GM18951 (cell line): ENCODE data around the gene CSK.

Source experiments
- POLR2A ChIP-seq: IDR thresholded peaks from 4 replicates; pipeline ENCODE4 v1.6.1; 2011; ENCODE audit warnings: mild to moderate bottlenecking; ENCODE audit not compliant: insufficient read length, insufficient read depth; ENCODE audit errors: extremely low read depth
- in situ Hi-C: fragments of 300-500 bp; cut with MboI; formaldehyde crosslinking; loops from one replicate; pipeline ENCODE4 v1.12.0; 2022; ENCODE audit warnings: low sequenced_read_pairs, mixed read lengths, inconsistent platforms; ENCODE audit not compliant: unreplicated experiment

The CSK gene

DNA sequence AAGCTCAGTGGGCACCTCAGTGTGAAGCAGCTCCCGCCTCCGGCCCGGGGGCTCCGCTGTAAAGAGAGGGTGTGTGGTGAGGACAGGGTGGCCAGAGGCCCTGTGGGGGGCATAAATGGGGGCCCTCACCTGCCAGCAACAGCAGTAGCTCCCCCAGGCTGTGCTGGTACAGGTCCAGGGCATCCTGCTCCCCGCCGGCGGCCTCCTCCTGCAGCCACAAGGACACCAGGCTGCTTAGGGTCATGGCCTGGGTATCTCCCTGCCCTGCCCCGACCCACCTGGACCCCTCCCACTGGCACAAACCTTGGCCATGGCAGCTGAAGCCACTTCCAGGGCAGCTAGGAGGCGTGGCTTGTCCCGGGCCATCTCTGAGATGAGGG, 56.2 kb downstream of the CSK start:
- in situ Hi-C loops = no loop called here
- no peak for TF ChIP-seq POLR2A

DNA sequence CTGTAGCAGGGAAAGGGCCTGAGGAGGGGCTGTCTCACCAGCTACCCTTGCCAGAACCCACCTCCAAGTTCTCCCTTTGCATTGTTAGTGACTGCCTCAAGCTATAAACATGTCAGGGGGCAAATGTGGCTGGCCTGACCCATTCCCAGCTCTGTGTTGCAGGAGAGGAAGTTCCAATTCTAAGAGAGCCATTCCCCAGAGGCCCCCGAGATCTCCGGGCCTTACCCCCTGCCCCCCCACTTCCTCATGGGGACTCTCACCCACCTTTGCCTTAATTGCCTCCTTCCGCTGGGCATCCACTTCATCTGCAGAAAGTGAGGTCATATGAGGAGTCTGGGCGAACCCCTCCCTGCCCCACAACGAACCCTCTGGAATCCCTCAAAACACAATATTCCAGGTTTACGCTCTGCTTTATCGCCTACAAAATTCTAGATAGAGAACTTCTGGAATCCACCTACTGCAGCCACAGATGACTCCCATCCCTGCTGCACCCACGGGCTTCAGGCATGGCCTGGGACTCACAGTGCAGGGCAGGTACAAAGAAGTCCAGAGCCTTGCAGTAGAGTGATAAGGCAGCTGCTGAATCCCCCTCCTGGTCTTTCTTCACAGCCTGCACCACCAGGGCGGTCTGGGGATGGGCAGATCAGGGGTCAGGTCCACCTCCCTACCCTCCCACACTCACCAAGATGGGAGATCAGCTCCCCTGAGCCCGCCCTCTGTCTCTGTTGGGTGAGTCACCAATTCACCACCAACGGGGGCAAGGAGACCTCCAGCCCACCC, 57.1 kb downstream of the CSK start:
- in situ Hi-C loops = no loop called here
- TF ChIP-seq POLR2A = no peak

DNA sequence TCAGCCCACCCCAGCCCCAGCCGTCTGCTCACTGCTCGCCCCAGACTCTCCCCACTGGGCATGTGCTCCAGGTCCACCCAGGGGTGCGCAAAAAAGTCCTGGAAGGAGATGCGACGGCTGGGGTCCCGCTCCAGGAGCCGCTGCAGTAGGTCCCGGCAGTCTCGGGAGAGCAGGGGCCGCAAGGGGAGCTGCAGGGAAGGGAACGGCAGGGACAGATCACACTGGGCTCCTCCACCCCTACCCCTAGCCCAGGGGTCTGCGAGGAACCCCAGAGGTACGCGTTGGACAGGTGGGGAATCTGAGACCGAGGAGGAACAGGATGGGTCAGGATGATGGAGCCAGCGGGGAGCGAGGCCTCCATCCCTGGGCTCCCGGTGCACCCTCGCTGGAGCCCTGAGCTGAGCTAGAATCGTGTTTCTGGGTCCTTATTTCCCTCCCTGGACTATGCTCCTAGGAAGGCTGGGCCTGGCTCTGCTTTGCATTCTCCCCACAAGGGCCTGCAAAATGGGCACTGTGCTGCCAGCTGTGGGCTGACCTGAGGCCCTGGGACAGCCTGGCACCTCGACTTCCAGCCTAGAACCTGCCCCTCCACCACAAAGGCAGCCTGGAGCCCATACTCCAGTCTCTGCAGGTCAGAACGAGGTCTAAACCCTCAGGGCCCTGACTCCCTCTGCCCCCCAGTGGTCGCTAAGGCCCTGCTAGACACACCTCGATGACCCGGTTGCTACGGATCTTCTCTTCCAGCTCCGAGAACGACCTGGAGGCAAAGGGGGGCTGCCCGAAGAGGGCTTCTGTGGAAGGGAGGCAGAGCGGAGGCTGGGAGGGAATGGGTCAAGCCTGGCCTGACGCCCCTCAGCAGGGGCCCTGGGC, 57.9 kb downstream of the CSK start:
- in situ Hi-C loops = loop anchor here (10.0 kb wide), 1 partner anchor 55 kb away; the partner anchor contains the start of gene MPI
- no peak for TF ChIP-seq POLR2A

DNA sequence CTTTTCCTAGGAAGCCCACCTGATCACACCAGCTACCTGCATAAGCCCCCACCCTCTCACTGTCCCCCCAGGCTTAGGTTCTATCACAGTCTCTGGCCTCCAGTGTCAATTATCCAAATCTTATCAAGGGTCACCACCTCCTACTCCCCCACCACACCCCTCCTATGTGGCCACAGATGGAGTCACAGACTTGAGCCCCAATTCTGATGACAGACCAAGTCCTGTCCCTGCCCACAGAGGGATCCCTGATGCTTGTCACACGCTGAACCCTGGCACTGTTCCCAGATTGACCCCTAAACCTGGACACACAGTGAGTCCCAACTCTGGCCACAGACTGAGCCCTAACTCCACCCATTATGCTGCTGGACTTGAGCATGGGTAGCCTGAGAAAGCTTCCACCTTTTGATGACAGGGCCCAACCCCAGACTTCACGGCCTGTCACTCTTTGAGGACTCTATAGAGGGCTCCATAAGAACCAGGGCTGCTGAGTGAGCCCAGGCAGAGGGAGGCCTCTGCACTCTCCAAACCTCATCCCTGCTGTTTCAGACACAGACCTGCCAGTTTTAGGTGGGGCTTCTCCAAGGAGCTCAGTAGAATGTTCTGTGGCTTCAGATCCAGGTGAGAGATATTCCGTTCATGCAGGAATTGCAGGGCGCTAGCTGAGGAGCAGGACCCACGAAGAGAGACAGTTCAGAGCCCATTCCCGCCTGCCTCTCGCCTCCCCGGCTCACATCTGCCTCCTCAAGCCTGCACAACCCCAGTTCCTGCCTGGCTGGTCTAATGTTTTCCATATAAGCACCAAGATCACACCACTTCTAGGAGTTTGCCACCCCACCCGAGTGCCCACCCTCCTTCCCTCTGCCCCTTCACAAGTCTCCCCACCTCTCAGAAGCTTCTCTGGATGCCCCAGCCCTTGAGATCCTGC, 59.2 kb downstream of the CSK start:
- in situ Hi-C loops = loop anchor here (10.0 kb wide), 1 partner anchor 54 kb away; the partner anchor contains the start of gene MPI

DNA sequence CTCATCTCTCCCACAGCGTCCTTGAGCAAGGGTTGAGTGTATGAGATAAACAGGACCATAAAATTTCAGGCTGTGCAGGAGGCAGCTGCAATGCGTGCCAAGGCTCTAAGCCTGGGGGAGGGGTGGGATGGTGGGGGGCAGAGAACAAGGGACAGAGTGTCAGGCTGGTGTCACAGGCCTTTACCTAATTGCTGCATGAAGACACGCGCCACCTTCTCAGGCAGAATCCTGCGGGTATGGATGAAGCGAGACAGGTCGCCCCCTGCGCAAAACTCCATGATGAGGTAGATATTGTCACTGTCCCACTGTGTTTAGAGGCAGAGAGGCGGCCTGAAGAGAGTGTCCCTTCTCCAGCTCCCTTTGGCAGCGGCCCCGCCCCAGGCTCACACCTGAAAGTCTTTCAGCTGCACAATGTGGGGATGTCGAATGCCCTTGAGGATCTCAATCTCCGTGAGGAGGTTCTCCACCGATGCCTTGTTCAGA, 60.1 kb downstream of the CSK start:
- TF ChIP-seq POLR2A = no peak
- in situ Hi-C loops = loop anchor here (10.0 kb wide), 1 partner anchor 53 kb away; the partner anchor contains the start of gene MPI

More for the DNA sequence above, 59.2 kb downstream of the CSK start:
- TF ChIP-seq POLR2A = no peak

DNA sequence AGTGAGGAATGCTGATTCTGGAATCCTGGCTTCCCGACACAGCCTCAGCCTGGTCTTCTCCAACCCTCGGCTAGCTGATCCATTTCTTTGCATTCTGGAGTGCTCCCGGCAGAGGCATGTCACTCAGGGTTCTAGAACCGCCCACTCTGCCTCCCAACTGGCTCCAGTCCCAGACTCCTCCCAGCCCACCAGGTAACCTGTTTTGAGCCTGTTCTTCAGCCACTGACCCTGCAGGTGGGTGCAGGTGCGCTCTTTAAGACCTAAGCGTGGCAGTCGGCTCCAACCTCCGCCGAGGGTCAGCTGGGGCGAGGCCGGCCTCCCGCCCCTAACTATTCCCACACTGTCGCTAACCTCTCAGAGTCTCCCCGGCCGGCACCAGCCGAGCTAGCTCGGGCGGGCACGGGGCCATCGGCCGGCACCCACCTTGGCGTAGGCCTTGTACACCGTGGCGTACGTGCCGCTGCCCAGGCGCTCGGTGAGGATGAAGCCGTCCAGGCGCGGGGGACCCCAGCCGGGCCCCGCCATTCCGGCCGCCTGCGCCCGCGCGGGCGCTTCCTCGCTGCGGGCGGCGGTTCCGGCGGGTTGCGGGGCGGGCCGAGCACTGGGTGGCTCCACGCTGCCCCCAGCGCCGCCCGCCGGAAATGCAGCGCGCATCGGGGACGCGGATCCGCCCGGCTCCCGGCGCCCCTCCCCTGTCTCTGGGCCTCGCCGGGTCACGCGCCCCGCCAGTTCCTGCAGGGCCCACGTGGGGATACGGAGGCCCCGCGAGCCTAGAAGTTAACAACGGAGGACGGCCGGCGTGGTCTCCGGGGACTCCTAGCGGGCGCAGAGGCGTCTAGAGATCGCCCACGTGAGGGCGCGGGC, 60.9 kb downstream of the CSK start, which contains the start of gene ULK3:
Gene ULK3, minus strand, starts transcription at position 576 of the 864 bp plus-strand sequence. Its CDS starts 51 bp downstream, at position 525.
- in situ Hi-C loops = loop anchor here (10.0 kb wide), 1 partner anchor 52 kb away; the partner anchor contains the start of gene MPI
- peak; percentile 67 for TF ChIP-seq POLR2A

DNA sequence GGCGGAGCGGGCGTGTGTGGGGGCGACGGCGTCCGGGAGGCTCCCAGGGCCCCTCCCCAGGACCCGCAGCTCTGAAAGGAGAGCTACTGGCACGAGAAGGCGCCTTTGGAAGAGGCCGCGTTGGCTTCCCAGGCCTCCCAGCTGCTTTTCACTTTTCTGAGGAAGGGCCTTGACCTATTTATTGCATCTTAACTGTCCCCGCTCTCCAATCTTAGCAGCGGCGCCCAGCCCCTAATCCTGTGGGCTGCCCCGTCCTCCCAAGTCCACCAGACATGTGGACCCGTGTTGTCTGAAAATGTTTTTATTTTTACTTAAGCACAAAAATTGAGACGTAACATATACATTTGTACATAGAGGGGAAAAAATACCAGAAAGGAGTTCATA, 61.6 kb downstream of the CSK start:
- in situ Hi-C loops = loop anchor here (10.0 kb wide), 1 partner anchor 51 kb away; the partner anchor contains the start of gene MPI
- no peak for TF ChIP-seq POLR2A

DNA sequence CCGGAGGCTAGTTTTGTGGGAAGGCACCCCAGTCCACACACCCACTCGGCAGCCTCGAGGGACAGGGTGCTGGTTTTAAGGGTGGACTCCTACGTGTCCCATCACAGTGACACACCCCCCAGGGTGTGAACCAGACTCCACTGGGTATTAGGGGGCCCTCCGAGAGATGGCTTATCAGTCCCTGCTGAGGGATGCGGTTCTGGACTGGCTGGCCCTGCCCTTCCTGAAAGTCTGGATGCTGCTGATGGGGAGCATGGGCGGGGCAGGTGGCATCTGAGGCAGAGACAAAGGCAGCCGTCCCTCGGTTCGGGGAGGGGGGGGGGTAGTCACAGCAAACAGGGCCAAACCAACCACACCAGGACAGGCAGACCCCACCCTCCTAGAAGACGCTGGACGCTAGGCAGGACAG, 62.0 kb downstream of the CSK start:
- no peak for TF ChIP-seq POLR2A
- in situ Hi-C loops = loop anchor here (10.0 kb wide), 1 partner anchor 51 kb away; the partner anchor contains the start of gene MPI

DNA sequence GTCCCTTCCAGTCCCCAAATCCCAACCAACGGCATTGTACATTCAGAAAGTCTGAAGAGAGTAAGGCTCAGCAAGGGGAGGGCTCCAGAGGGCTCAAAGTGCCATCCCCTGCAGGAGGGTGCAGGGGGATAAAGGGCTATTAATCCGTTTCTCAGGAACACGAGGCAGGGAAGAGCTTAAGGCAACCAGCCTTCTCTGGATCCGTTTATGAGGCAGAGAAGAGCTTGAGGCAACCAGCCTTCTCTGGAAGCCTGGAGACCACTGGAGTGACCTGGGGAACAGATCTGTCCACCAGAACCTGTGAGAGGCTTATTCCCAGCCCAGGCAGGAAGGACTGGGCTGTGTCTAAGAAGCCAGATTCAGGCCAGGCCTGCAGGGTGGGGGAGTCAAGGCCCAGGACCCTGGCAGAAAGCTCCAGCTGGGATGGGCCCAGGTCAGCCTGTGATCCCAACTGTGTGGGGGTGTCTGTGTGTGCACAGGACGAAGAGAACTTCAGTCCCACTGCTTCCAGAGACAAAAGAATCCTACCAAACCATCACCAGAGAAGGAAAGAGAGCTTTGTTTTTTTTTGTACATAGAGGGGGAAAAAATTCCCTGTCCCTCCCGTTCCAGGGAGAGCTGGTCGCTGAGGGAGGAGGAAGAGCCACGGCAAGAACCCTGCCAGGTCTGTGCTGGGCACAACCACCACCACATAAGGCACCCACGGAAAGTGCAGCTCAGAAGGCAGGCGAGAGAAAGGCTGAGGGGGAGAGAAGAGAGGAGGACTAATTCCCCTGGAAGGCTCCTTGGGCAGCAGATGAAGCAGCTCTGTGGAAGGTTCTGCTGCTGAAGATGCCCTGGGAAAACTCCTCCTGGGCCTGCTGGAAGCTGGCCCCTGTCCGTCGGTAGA, 62.7 kb downstream of the CSK start:
- no peak for TF ChIP-seq POLR2A
- in situ Hi-C loops = loop anchor here (10.0 kb wide), 1 partner anchor 50 kb away; the partner anchor contains the start of gene MPI

DNA sequence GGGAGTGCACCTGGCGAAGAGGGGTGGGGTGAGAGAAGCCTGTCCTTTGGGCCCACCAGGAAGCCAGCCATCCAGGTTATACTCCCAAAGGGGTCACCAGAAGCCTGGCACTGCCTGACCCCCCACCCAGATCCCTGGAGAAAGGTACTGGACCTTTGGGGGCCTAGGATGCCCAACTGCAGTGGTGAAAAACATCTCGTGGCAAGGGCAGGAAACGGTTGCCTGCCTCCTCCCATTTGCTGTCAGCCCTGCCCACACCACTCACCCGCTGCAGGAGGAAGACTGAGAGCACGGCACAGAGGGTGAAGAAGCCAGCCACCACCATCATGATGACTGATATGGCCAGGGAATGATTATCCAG, 63.3 kb downstream of the CSK start:
- in situ Hi-C loops = loop anchor here (10.0 kb wide), 1 partner anchor 50 kb away; the partner anchor contains the start of gene MPI
- no peak for TF ChIP-seq POLR2A
